Activated CD8-positive, alpha-beta memory T cell treated with anti-CD3 and anti-CD28 coated beads, Interleukin-2, amount 50 U/mL, for 1 hour (primary cell): ENCODE measurements around the gene LPCAT1.
"Not testable (repeated sequence)": the region's sequence is repeated elsewhere in the genome, so short reads cannot be mapped to it uniquely, and the experiment has no call there.

ENCODE experiments used
- DNase-seq: peaks from one replicate; pipeline ENCODE4 v3.0.0-alpha.2; 2020; ENCODE audit errors: extremely low read depth

LPCAT1 gene

GRCh38 chr5:1521671-1522600, 1.8 kb downstream of the LPCAT1 start:
- DNase-seq = no peak

GRCh38 chr5:1520791-1521453, 2.8 kb downstream of the LPCAT1 start:
- DNase-seq = no peak

- DNase-seq = no peak
These were observed 4.0 kb downstream of the LPCAT1 start for GRCh38 chr5:1519631-1520210.

- DNase-seq = no peak
These were observed 5.9 kb downstream of the LPCAT1 start for GRCh38 chr5:1517838-1518237.

GRCh38 chr5:1516615-1517601, 6.9 kb downstream of the LPCAT1 start:
- no peak for DNase-seq

GRCh38 chr5:1515921-1516571, 7.7 kb downstream of the LPCAT1 start:
- no peak for DNase-seq

- DNase-seq = no peak
These were observed 8.3 kb downstream of the LPCAT1 start for GRCh38 chr5:1515311-1515920.

- not testable (repeated sequence) for DNase-seq
These were observed 8.9 kb downstream of the LPCAT1 start for GRCh38 chr5:1514819-1515310.

GRCh38 chr5:1514027-1514818, 9.5 kb downstream of the LPCAT1 start:
- no peak for DNase-seq

GRCh38 chr5:1513326-1514026, 10.3 kb downstream of the LPCAT1 start:
- no peak for DNase-seq

- no peak for DNase-seq
These were observed 11.0 kb downstream of the LPCAT1 start for GRCh38 chr5:1512541-1513291.

- DNase-seq = no peak
These were observed 11.9 kb downstream of the LPCAT1 start for GRCh38 chr5:1511651-1512540.

- DNase-seq = no peak
These were observed 12.7 kb downstream of the LPCAT1 start for GRCh38 chr5:1511048-1511447.

GRCh38 chr5:1510631-1511030, 13.1 kb downstream of the LPCAT1 start:
- no peak for DNase-seq

- DNase-seq = no peak
These were observed 13.6 kb downstream of the LPCAT1 start for GRCh38 chr5:1510151-1510561.

GRCh38 chr5:1509346-1510085, 14.2 kb downstream of the LPCAT1 start:
- no peak for DNase-seq
